GM18951 (cell line): ENCODE results near the gene PGAM2.
A peak's percentile ranks its signal among the peaks of the same experiment; 100 is the strongest.

Experiments
- POLR2A ChIP-seq: IDR thresholded peaks from 4 replicates; pipeline ENCODE4 v1.6.1; 2011; ENCODE audit warnings: mild to moderate bottlenecking; ENCODE audit not compliant: insufficient read length, insufficient read depth; ENCODE audit errors: extremely low read depth
- in situ Hi-C: fragments of 300-500 bp; cut with MboI; formaldehyde crosslinking; loops from one replicate; pipeline ENCODE4 v1.12.0; 2022; ENCODE audit warnings: low sequenced_read_pairs, mixed read lengths, inconsistent platforms; ENCODE audit not compliant: unreplicated experiment

PGAM2 gene

GRCh38 chr7:44084701-44085100 is 19.3 kb upstream of the PGAM2 start:
- TF ChIP-seq POLR2A: no peak
- in situ Hi-C loops: no loop called here

- in situ Hi-C loops: no loop called here
- no peak for TF ChIP-seq POLR2A
Observed at GRCh38 chr7:44083796-44084195, 18.4 kb upstream of the PGAM2 start.

- in situ Hi-C loops: no loop called here
- peak; percentile 58 for TF ChIP-seq POLR2A
Observed at GRCh38 chr7:44082541-44083207, 17.3 kb upstream of the PGAM2 start.

GRCh38 chr7:44081266-44081748 is 15.9 kb upstream of the PGAM2 start:
- TF ChIP-seq POLR2A: no peak
- in situ Hi-C loops: no loop called here

- TF ChIP-seq POLR2A: peak; percentile 7
- in situ Hi-C loops: no loop called here
Observed at GRCh38 chr7:44080686-44081265, 15.4 kb upstream of the PGAM2 start.

GRCh38 chr7:44080118-44080517 is 14.8 kb upstream of the PGAM2 start:
- in situ Hi-C loops: no loop called here
- peak; percentile 3 for TF ChIP-seq POLR2A

GRCh38 chr7:44079331-44080021 is 14.1 kb upstream of the PGAM2 start:
- in situ Hi-C loops: no loop called here
- TF ChIP-seq POLR2A: no peak

- in situ Hi-C loops: no loop called here
- TF ChIP-seq POLR2A: no peak
Observed at GRCh38 chr7:44078521-44078920, 13.2 kb upstream of the PGAM2 start.

GRCh38 chr7:44077681-44078091 is 12.3 kb upstream of the PGAM2 start:
- in situ Hi-C loops: no loop called here
- no peak for TF ChIP-seq POLR2A

- TF ChIP-seq POLR2A: no peak
- in situ Hi-C loops: no loop called here
Observed at GRCh38 chr7:44077061-44077460, 11.7 kb upstream of the PGAM2 start.

- in situ Hi-C loops: no loop called here
- no peak for TF ChIP-seq POLR2A
Observed at GRCh38 chr7:44076101-44076895, 10.9 kb upstream of the PGAM2 start.

GRCh38 chr7:44075296-44076075 is 10.1 kb upstream of the PGAM2 start:
- in situ Hi-C loops: no loop called here
- TF ChIP-seq POLR2A: no peak
